ENCODE results near the gene SSTR3. TPM values are rescaled to one million over a fixed set of nuclear protein-coding genes. Genes with fewer than 3 reads are reported as not detected.

Gene SSTR3
- total and polyA plus RNA-seq, 2 of the 13 experiments (the other 11 are each of a cell fraction or from before 2014, with no cell fraction given), result 0.08 to 0.64 TPM

- TF ChIP-seq ZNF567 (CRISPR knock-in tag; IDR thresholded peaks at IDR 0.05; ENCODE audit: borderline replicate concordance) (no peak), KLF12 (CRISPR knock-in tag; IDR thresholded peaks at IDR 0.05; ENCODE audit: borderline replicate concordance) (no peak), ZNF543 (CRISPR knock-in tag; IDR thresholded peaks at IDR 0.05) (peak; percentile 84), ZNF224 (CRISPR knock-in tag; IDR thresholded peaks at IDR 0.05) (no peak), ZNF777 (CRISPR knock-in tag; IDR thresholded peaks at IDR 0.05) (no peak), TP53 (CRISPR knock-in tag; conservative IDR thresholded peaks at IDR 0.05) (no peak), THYN1 (CRISPR knock-in tag; IDR thresholded peaks at IDR 0.05; ENCODE audit: borderline replicate concordance, low read depth) (no peak), NR1H2 (CRISPR knock-in tag; IDR thresholded peaks at IDR 0.05; ENCODE audit: borderline replicate concordance, low read depth) (no peak), ZNF260 (CRISPR knock-in tag; IDR thresholded peaks at IDR 0.05; ENCODE audit: borderline replicate concordance, low read depth) (no peak), HMGXB4 (CRISPR knock-in tag; IDR thresholded peaks at IDR 0.05; ENCODE audit: borderline replicate concordance in 1 of 2, low read depth in 1 of 2) (peak in 1 of 2 experiments; percentile 42; a peak in 2 of 4 replicates), ZMYM4 (CRISPR knock-in tag; IDR thresholded peaks at IDR 0.05) (peak; percentile 67), PRDM15 (CRISPR knock-in tag; IDR thresholded peaks at IDR 0.05) (no peak), ZNF724P (CRISPR knock-in tag; IDR thresholded peaks at IDR 0.05; ENCODE audit: borderline replicate concordance) (0 out of 2 replicates have a peak, but pooled peaks have one; percentile 13), ZNF589 (CRISPR knock-in tag; conservative IDR thresholded peaks at IDR 0.05) (no peak), TFDP2 (CRISPR knock-in tag; IDR thresholded peaks at IDR 0.05) (no peak), POLR2AphosphoS5 (IDR thresholded peaks at IDR 0.05; ENCODE audit: low read depth, low read length) (no peak)
- TF ChIP-seq, protein P1, sequence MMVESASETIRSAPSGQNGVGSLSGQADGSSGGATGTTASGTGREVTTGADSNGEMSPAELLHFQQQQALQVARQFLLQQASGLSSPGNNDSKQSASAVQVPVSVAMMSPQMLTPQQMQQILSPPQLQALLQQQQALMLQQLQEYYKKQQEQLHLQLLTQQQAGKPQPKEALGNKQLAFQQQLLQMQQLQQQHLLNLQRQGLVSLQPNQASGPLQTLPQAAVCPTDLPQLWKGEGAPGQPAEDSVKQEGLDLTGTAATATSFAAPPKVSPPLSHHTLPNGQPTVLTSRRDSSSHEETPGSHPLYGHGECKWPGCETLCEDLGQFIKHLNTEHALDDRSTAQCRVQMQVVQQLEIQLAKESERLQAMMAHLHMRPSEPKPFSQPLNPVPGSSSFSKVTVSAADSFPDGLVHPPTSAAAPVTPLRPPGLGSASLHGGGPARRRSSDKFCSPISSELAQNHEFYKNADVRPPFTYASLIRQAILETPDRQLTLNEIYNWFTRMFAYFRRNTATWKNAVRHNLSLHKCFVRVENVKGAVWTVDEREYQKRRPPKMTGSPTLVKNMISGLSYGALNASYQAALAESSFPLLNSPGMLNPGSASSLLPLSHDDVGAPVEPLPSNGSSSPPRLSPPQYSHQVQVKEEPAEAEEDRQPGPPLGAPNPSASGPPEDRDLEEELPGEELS (CRISPR knock-in tag; IDR thresholded peaks at IDR 0.05), result peak; percentile 43; the same call in 1 of the 2 replicates
- TF ChIP-seq, protein P2, sequence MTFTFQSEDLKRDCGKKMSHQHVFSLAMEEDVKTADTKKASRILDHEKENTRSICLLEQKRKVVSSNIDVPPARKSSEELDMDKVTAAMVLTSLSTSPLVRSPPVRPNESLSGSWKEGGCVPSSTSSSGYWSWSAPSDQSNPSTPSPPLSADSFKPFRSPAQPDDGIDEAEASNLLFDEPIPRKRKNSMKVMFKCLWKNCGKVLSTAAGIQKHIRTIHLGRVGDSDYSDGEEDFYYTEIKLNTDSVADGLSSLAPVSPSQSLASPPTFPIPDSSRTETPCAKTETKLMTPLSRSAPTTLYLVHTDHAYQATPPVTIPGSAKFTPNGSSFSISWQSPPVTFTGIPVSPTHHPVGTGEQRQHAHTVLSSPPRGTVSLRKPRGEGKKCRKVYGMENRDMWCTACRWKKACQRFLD (CRISPR knock-in tag; IDR thresholded peaks at IDR 0.05; ENCODE audit: borderline replicate concordance), result no peak
Measured at GRCh38 chr22:37196539-37197450, 15.5 kb downstream of the SSTR3 start (continued).
